Activated T-helper 9 cell treated with anti-CD3 and anti-CD28 coated beads, Interleukin-2, amount 50 U/mL, for 16 hours (primary cell): ENCODE results near the gene ZFP1.
A peak's percentile ranks its signal among the peaks of the same experiment; 100 is the strongest.

ENCODE experiments used
- DNase-seq: peaks from one replicate; pipeline ENCODE4 v3.0.0-alpha.2; 2020; ENCODE audit warnings: low read depth

The ZFP1 gene

GRCh38 chr16:75148311-75149195, at the start of gene ZFP1:
TSS of gene ZFP1 (plus strand) at chr16:75148524. CDS start at chr16:75152952, 4,428 bp downstream.
- DNase-seq = peak; percentile 92

DNA sequence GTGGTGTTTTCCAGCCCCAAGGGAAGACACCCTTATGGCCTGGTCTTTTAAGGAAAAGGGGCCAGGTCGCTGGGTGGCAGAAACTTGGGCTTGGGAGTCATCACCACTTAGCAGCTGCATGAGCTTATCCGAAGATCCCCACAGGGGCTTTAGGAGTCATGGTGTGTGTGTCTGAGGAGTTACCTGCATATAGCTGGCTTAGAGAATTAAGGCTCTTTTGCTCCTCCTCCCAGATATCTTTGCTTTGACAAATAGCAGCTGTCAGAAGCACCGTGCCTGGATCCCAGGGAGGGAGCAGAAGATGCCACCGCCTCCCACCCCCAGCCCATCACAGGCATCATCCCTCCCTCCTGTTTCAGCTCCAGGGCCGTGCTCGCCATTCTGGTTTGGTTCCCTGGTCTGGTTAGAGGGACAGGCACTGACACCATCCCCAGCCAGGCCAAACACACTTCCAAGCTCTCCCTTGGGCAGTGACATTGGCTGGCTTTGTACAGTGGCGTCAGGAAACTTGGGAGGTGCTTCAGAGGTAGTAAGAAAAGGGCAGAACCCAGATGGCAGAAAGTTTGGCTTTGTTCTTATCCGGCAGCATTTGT, 49.2 kb upstream of the ZFP1 start:
- DNase-seq = no peak

DNA sequence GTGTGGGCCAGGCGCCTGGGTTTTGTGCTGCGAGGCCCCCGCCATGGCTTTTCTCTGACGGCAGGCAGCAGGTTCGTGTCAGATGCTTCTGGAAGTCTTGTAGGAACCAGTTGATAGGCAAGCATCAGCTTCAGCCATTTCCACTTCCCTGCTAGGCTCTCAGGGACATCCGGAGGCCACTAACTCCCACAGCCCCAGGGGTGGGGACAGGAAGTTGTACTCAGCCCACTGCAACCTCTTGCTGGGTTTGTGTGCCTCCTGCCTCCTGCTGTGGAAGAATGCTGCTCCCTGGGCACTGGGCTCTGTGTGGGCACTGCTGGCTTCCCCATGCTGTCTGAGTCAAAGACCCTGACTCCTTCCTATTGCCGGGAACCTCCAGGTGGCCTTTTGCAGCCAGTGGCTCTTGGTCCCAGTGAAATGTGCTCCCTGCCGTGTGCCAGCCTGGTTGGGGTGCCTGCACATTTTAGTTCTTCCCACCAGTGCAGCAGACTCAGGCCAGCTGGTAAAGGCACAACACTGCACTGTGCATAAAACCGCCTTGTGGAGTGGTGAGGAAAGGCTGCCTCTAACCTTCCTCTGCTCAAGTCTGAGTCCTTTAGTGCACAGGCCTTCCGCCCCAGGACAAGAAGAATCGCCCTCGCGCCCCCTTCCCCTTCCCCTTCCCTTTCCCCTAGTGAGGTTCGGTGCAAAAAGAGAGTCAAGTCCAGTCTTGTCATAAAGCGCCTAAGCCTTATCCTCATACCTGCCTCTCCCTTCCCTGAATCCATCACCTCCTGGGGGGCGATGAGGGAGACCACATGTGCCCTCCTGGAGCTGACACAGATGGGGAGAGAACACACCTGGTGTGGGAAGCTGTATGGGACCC, 48.4 kb upstream of the ZFP1 start:
- DNase-seq = peak; percentile 24

GRCh38 chr16:75100603-75100990, 47.7 kb upstream of the ZFP1 start:
- no peak for DNase-seq

- no peak for DNase-seq
These were observed 46.7 kb upstream of the ZFP1 start for GRCh38 chr16:75101635-75102034.

- DNase-seq = no peak
These were observed 45.7 kb upstream of the ZFP1 start for GRCh38 chr16:75102595-75102994.

DNA sequence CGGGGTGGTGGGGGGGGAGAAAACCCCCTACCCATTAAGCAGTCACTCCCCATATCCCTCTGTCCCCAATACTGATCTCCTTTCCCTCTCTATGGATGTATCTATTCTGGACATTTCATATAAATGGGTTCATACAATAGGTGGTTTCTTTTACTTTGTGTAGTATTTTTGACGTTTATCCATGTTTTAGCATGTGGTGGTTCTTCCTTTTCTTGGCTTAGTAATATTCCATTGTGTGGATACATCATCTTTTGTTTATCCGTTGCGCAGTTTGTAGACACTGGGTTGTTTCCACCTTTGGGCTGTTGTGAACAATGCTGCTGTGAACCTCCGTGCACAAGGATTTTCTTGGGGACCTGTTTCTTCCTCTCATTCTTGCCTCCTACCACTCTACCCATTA, 44.3 kb upstream of the ZFP1 start:
- no peak for DNase-seq

DNA sequence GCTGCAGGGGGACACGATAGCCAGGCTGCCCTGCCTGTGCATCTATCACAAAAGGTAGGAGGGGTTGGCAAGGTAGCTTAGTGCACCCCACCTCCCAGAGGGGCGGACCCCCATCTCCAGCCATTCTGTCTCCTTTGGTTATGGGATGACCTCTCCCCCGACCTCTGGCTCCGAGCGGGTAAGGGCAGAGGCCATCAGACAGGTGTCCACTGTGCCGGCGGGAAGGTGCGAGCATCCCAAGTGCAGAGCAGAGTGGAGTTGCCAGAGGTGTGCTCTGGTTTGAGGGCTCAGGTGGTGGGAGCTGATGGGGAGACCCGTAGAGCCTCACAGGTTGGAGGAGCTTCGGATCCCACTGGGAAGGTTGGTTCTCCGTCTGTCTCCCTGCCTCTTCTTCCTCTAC, 43.5 kb upstream of the ZFP1 start:
- no peak for DNase-seq

DNA sequence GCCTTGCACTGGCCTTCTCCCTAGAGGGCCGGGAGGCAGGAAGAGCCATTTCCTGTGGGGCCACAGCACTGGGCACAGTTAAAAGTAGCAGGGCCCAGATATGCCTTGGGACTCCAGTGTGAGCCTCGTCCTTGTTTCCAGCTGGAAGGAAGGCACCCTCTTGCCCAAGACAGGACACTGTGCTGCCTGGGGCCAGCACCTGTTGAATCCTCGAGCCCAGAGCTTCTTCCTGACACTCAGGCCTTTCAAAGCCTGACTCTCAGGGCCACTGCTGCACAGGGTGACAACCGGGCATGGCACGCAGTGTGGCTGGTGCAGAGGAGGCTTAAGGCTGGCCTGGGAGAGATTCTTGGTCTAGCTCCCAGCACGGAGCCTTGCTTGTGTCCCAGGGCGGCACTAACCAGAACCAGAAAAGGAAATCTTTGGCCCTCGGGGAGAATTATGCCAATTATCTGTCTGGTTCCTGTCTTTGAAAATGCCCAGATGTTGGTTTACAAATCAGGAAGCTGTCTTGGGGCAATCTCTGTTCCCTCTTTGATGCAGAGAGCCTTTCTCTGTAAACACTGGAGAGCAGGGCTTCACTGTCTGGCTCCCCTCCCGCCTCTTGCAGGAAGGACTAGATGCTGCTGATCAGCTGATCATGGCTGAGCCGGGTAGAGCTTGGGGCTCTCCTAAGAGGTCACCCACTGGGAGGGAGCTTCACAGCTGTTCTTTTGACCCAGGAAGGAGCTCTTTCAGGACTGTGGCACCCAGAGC, 42.8 kb upstream of the ZFP1 start:
- no peak for DNase-seq

- no peak for DNase-seq
These were observed 41.7 kb upstream of the ZFP1 start for GRCh38 chr16:75106351-75107274.

DNA sequence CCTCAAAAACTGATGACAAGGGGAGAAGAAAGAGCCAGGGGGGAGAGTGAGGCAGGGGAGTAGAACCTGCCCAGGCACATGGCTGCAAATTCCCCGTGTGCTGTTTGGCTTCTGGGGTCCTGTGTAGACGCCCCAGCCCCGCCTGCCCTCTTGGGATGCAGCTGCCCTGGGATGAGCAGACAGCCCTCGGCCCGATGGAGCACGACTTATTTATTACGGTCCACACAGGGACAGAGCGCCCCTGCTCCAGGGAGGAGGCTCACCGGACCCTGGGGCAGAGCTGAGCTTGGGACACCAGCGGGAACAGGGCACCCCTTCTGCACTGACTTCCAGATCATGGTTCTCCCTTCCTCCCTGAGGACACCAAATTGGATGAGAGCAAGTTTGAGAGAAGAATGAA, 40.8 kb upstream of the ZFP1 start:
- DNase-seq = no peak

GRCh38 chr16:75108792-75109731, 39.3 kb upstream of the ZFP1 start:
- peak; percentile 72 for DNase-seq

DNA sequence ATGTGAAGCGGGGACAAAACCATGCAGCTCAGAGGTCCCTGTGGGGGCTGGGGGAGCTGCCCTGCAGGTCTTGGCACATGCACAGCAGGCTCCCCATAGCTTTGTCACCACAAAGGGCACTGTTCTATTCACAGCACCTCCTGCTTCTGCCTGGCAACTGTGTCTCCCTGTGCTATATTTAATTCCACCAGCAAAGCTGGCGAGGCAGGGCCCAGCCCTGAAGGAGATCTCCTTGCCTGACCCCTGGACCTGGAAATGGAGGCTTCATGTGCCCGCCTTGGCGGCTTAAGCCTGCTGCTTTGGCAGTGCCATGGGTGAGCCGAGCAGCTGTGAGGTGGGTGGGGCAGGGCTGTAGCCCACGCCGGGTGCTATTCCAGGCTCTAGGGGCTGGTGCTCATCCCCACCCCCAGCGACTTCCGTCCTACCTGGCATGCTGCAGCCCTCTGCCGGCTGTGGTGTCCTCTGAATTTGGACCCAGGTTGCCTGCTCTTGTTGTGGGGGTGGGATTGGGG, 38.5 kb upstream of the ZFP1 start:
- DNase-seq = no peak

DNA sequence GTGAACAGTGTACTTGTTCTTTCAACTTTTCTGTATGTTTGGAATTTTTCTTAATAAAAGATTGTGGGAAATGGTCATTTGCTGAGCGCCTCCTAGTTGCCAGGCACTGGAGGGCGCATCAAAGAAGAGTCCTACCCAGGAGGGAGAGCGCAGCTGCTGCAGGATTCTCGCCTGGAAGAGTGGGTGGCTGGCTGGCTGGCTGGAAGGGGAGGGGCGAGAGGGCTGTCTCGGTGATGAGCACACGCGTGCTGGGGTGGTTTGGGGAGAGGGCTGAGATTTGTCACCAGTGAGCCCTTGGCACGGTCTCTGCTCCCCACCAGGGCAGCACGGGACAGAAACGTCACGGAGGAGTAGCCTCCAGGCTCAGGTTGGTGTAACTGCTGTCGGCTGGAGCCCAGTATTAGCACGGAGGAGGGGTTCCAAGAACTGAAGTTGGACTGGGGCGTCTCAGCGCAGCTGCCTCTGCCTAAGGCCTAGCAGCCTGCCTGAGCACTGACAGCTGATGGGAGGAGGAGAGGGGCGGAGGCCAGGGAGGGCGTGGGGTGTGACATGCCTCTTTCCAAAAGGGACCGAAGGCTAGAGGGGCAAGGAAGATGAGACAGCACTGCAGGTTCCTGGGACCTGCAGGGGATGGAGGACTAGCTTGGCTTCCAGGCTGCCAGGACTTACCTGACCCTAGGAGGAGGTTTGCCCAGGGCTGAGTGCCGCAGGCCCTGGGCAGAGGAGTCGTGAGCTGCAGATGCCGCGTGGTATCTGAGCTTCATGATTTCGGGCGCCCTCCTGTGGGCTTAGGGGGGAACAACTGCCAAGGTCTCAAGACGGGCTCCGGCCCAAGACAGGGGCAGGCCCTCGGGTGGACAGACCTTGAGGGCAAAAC, 37.4 kb upstream of the ZFP1 start:
- peak; percentile 76 for DNase-seq

DNA sequence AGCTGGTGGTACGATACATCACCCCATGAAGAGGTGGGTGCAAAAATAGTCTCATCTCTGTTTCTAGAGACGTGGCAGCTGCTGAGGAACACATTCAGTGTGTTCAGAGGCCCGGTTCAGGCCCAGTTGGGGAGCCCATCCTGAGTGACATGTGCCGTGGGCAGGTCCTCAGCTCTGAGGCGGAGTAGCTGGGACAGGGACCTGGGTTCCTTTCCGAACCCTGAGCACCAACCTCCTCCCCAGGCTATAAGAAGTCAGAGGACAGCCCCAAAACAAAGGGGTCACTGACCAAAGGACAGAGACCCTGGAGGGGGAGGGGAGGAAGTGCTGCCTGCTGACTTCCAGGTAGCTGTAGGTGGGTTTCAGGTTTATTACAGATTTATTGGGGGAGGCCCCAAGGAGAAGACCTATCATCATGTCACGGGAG, 36.8 kb upstream of the ZFP1 start:
- no peak for DNase-seq

- no peak for DNase-seq
These were observed 36.2 kb upstream of the ZFP1 start for GRCh38 chr16:75111961-75112733.

DNA sequence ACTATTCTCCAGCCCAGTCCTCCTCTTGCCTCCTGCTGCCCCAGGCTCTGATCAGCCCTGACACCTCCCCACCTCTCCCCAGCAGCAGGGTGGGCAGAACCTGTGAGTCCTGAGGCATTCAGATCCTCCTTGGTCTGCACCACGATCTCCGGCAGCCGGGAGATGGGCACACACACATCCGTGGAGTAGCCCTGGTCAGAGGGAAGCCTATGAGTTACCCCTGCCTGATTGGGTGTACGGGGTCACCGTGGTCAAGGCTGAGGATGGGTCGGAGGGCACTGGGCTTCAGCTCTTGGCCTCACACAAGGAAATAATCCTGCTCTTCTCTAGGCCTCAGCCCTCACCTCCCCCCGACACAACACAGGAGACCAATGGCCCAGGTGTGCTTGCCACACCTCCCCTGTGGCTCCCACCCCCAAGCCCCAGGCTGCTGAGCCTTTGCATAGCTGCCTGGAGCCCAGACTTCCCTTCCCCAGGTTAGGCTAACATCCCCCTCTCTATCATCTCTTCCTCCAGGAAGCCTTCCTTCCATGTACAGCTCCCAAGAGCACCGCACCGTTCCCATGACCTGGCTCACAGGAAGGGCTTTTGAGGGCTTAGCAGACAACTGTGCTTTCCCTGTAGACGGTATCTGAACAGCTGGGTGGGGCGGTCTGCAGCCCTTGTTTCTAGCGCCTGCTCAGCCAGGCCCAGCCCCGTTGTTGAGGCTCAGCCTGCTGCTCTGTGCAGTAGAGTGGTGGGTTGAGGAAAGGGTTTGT, 35.4 kb upstream of the ZFP1 start:
- DNase-seq = no peak
